Measurements from ENCODE around the gene KRTAP29-1. TPM values are rescaled to one million over a fixed set of nuclear protein-coding genes. Genes with fewer than 3 reads are reported as not detected.

Gene KRTAP29-1
- total RNA-seq, 2 experiments from 2014 or later, result not detected

- Mint-ChIP-seq H3K4me1 (ENCODE audit: low read depth) (peaks cover 11% of the 10 kb centered on the region), H3K27ac (no peak overlapping the region), H3K4me3 (no peak overlapping the region), H3K27me3 (no peaks in the 10 kb centered on the region), H3K36me3 (ENCODE audit: low read depth) (no peaks in the 10 kb centered on the region), H3K9me3 (peaks cover 2% of the 10 kb centered on the region)
- no peak for ATAC-seq
- CTCF ChIA-PET, result no interaction called here
- no peak for TF ChIP-seq CTCF (IDR thresholded peaks at IDR 0.05)
- intact Hi-C loops (cut with micrococcal nuclease), result no loop called here
- DNase-seq, result no peak
- POLR2A ChIA-PET, result no interaction called here
Observed at GRCh38 chr17:41298458-41299135, 4.1 kb downstream of the KRTAP29-1 start.

GRCh38 chr17:41296846-41297245, 5.8 kb downstream of the KRTAP29-1 start:
- H3K27me3 Mint-ChIP-seq, result no peaks in the 10 kb centered on the region
- DNase-seq, result no peak
- peaks cover 2% of the 10 kb centered on the region for H3K9me3 Mint-ChIP-seq
- H3K4me1 Mint-ChIP-seq (ENCODE audit: low read depth), result peaks cover 9% of the 10 kb centered on the region
- no peak overlapping the region for H3K4me3 Mint-ChIP-seq
- no peak for ATAC-seq
- no peak overlapping the region for H3K27ac Mint-ChIP-seq
- H3K36me3 Mint-ChIP-seq (ENCODE audit: low read depth), result no peaks in the 10 kb centered on the region
- POLR2A ChIA-PET, result no interaction called here
- intact Hi-C loops (cut with micrococcal nuclease), result no loop called here
- no peak for TF ChIP-seq CTCF (IDR thresholded peaks at IDR 0.05)
- CTCF ChIA-PET, result no interaction called here

GRCh38 chr17:41294016-41294415, 8.6 kb downstream of the KRTAP29-1 start:
- no peak overlapping the region for H3K27ac Mint-ChIP-seq
- ATAC-seq (no peak), DNase-seq (no peak)
- no peaks in the 10 kb centered on the region for H3K36me3 Mint-ChIP-seq (ENCODE audit: low read depth)
- POLR2A ChIA-PET, result no interaction called here
- no peak for TF ChIP-seq CTCF (IDR thresholded peaks at IDR 0.05)
- no peaks in the 10 kb centered on the region for H3K4me1 Mint-ChIP-seq (ENCODE audit: low read depth)
- intact Hi-C loops (cut with micrococcal nuclease), result no loop called here
- CTCF ChIA-PET, result interaction anchor here (1.1 kb wide), 1 partner anchor 21 kb away, joined by 3 read pairs; the partner anchor contains the start of gene KRTAP17-1
- H3K27me3 Mint-ChIP-seq, result no peaks in the 10 kb centered on the region
- no peak overlapping the region for H3K4me3 Mint-ChIP-seq
- no peaks in the 10 kb centered on the region for H3K9me3 Mint-ChIP-seq

DNA sequence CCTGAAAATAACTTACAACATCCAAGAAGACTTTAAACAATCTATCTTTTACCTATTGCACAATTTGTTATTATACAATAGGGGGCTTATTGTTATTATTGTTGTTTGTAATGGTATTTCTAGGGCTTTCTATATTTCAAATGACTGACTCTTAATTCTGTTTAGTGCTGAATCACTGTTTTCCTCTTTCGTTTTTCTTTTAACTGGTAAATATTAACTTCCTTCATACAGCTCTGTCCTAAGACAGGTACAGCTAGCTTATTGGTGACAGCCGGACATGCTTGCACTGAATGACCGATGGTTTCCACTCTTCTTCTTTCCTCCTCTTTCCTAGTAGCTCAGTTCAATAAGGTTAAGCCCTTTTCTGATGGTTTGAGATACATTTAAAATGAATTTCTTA, 15.6 kb downstream of the KRTAP29-1 start:
- CTCF ChIA-PET, result interaction anchor here (1.3 kb wide), 1 partner anchor 35 kb away, joined by 4 read pairs; no protein-coding TSS in a partner anchor
- peaks cover 10% of the 10 kb centered on the region for H3K4me1 Mint-ChIP-seq (ENCODE audit: low read depth)
- POLR2A ChIA-PET, result no interaction called here
- H3K27ac Mint-ChIP-seq, result no peak overlapping the region
- ATAC-seq (no peak), DNase-seq (no peak)
- H3K27me3 Mint-ChIP-seq, result no peaks in the 10 kb centered on the region
- intact Hi-C loops (cut with micrococcal nuclease), result no loop called here
- TF ChIP-seq CTCF (IDR thresholded peaks at IDR 0.05), result no peak
- H3K36me3 Mint-ChIP-seq (ENCODE audit: low read depth), result no peaks in the 10 kb centered on the region
- H3K9me3 Mint-ChIP-seq, result no peaks in the 10 kb centered on the region
- H3K4me3 Mint-ChIP-seq, result no peak overlapping the region

DNA sequence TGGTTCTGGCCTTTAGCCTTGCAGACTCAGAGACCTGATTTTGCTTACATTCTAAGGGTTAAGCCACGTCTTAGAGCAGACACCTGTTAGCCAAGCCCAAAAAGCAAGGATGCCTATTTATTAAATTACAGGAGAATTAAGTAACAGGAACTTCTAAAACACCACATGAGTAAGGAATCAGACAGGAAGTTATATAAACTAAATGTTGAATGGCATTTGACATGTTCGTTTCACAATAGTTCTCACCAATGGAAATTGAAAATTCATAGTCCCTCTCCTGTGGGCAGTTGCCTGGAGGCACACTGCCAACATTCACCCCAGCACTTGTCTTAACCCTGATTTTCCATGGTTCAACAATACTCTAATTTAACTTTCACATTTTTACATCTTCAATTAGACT, 18.1 kb downstream of the KRTAP29-1 start:
- H3K27me3 Mint-ChIP-seq, result no peaks in the 10 kb centered on the region
- no peak overlapping the region for H3K4me3 Mint-ChIP-seq
- POLR2A ChIA-PET, result interaction anchor here (0.6 kb wide), 1 partner anchor 224 kb away, joined by 3 read pairs; no protein-coding TSS in a partner anchor
- DNase-seq (no peak), ATAC-seq (no peak)
- TF ChIP-seq CTCF (IDR thresholded peaks at IDR 0.05), result no peak
- H3K27ac Mint-ChIP-seq, result no peak overlapping the region
- H3K36me3 Mint-ChIP-seq (ENCODE audit: low read depth), result no peaks in the 10 kb centered on the region
- H3K4me1 Mint-ChIP-seq (ENCODE audit: low read depth), result peaks cover 10% of the 10 kb centered on the region
- H3K9me3 Mint-ChIP-seq, result no peaks in the 10 kb centered on the region
- CTCF ChIA-PET, result interaction anchor here (0.5 kb wide), 1 partner anchor 23 kb away, joined by 3 read pairs; no protein-coding TSS in a partner anchor
- intact Hi-C loops (cut with micrococcal nuclease), result no loop called here
